GM19467 (cell line): ENCODE measurements around the gene CACHD1.
"Not testable (repeated sequence)": the region's sequence is repeated elsewhere in the genome, so short reads cannot be mapped to it uniquely, and the experiment has no call there.

ENCODE experiments used
- ATAC-seq: cut with Tn5 transposase; IDR thresholded peaks from one replicate; pipeline ENCODE4 v1.9.1; 2021; ENCODE audit warnings: mild to moderate bottlenecking, moderate library complexity; ENCODE audit not compliant: unreplicated experiment

Gene CACHD1

DNA sequence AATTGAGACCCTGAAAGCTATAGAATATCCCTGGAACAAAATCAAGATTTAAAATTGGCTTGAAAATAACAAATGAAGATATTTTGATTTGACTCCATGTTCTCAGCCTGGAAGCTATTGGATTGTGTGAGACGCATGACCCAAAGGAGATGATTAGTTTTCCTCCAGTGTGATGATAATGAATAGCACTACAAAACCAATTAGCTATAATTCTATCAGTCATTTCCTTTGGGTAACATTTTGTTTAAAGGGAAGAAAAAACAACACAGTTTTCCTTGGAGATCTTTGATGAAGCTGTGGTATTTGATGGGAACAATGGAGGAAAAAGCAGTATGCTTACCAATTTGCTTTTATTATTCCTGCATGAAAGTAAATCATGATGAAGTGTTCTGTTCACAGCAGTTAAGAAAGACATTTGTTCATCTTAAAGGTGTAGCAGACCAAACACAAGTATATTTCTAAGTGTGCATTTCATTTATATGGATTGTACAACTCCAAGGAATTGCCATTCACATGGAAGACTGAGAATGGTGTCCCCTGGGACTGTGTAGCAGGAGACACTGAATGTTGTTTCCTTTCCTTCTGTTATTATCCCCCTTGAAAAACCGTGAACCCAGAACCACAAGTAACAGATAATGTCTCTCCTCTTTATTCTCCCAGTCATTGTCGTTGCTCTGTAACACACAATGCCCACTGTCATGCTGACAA lies 111.4 kb downstream of the CACHD1 start:
- ATAC-seq, result no peak

DNA sequence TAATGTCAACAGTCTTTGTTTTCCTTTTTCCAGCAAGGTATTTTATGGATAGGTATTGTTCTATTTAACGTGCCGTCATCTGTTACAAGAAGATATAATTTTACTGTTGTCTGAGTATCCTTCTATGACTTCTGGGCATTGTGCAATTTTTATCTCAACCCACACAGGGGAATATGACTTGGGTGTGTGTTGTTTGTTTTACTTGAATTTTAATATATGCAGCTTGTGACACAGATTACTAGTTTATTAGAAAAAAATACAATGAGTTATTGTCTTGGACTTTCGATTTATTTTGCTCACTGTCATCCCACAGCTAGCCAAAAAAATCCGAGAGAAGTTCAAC lies 111.9 kb downstream of the CACHD1 start:
- no peak for ATAC-seq

DNA sequence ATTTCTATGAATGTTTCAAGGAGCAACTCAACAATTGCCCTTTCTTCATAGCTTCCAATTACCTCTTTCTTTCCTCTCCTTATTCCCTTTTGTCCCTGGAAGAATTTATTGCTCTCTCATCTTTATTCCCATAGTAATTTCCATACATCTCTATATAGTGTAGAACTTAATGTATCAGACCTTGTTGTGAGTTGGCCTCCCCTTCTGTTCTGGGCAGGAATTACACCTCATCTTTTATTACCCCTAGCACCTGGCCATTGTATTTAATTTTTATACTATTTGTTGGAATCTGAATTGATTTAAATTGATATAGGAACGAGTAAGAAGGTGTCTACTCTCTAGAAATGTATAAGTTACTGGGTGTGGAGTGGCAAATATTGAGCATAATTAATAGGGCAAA lies 114.5 kb downstream of the CACHD1 start:
- no peak for ATAC-seq

DNA sequence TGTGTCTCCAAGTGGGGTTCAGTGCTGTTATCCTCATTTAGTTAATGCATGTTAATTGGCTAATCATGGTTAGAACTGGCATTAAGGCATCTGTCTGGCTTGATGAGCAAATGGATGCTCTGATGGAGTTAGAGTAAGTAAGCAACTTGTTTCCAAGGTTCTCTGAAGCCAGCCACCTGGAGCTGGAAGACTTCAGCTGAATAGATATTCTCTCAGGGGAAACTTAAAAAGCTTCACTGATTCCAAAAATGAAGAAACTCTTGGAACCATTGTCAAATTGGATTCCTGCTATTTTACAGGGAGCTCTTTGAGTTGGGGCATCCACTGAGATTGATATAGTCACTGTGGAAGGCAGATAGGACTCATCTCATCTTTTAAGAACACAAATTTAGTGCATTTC lies 118.9 kb downstream of the CACHD1 start:
- ATAC-seq, result no peak

DNA sequence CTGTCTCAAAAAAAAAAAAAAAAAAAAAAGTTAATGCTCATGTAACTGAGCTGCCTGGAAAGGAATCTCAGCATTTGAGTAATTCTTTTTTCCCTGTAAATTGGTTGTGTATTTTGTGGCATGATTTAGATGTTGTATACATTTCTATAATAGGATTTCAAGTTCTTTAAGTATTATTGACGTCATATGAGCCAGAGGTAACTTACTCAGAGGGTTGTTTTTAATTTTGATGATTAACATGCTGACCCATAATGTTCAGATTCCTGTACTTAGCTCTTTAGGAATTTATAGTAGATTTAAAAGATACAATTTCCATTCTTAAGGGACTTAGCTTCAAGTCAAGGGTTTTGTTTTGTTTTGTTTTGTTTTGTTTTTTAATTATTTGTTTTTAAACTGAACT lies 120.4 kb downstream of the CACHD1 start:
- no peak for ATAC-seq

DNA sequence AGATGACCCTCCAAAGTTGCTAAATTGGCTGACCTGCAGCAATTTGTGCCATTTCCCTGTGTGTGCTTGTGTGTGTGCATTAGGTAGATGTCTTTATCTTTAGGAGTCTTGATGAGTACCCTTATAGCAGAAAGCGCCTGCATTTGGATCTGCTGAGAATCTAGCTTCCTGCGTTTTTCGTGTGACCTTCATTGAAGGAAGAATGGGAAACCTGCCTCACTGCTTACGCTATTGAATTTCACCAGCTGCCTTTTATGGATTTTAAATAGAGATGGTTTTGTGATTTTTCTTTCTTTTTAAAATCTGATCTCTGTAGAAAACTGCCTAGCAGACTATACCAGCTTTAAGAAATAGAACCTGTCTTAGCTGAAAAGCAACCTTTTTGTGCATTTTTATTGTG lies 124.5 kb downstream of the CACHD1 start:
- ATAC-seq, result no peak

DNA sequence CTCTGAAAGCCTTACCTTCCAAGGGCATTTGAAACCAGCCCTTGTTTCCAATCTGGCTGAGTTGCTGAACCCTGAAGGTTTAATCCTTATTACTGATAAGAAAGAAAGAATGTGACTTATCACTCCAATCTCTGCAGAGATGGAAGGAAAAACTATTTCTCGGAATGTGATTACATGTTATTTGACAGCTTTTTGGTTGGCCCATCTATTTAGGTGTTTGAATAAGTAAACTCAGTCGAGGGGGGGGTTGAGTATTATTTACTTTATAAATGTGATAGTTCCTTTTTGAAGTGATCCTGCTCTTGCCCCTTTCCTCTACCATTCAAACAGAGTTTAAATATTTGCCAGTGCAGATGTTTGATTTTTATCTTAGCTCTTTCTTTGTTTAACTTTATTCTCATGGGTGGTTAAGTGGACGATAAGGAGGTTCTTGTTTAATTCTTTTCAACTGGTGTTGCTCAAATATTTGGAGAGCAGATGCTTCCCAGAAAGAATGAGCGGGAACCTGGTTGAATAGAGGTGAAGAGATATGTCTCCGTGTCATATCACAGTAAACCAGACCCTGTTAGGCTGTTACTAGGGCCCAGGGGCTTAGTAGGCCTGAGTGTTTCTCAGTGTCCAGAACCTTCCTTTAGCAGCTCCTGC lies 126.1 kb downstream of the CACHD1 start:
- ATAC-seq, result no peak

DNA sequence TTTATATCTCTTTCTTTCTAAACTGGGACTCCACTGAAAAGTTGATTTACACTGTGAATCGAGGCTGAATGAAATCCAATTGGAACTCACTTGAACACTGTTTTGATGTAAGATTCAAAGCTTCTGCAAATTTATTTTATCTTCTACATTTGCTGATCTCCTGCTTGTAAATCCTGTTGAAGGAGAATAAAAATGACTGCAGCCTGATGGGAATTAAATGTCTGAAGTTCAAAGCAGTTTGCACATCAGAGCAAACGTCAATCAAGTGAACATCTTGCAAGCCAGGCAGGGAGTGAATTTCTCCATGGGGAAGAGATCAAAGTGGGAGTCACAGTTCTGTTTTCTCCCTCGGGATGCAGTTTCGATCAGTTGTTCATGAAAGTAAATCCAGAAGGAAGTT lies 127.2 kb downstream of the CACHD1 start:
- ATAC-seq, result no peak

DNA sequence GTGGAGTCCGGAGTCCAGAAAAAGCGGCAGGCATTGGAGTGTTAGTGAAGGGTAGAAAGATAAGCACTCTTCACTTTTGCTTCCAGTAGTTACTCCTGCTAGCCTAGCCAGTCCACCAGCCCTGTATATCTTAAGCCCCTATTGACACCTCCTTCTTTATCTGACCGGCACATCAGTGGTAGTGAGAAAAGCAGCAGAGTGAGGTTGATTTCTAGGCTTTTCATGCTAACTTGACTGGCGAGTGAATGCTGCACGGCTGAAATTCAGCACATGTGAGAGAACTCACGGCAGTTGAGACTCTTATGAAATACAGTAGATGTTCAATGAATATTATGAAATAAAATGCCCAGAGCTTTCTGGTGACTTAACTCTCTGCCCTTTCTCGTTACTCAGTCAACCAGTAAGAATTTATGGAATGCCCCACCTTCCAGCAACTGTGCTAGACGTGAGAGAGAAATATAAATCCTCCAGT lies 128.2 kb downstream of the CACHD1 start:
- ATAC-seq, result no peak

DNA sequence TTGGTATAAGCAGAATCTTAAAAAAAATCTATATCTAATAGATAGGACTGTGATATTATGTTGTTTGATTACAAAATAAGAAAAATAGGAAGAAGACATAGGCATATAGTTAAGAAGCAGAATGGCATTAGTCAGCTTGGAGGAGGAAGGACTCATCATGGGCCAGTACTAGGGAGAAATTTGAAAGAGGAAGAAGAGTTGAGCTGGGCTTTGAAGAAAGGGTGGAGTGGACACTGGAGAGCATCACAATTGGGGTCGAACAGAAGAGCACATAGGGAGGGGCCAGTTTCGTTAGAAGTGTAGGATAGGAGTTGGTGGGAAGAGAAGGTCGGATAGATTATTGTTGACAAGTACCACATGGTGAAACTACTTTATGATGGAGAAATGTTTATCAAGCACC lies 129.3 kb downstream of the CACHD1 start:
- ATAC-seq, result no peak

DNA sequence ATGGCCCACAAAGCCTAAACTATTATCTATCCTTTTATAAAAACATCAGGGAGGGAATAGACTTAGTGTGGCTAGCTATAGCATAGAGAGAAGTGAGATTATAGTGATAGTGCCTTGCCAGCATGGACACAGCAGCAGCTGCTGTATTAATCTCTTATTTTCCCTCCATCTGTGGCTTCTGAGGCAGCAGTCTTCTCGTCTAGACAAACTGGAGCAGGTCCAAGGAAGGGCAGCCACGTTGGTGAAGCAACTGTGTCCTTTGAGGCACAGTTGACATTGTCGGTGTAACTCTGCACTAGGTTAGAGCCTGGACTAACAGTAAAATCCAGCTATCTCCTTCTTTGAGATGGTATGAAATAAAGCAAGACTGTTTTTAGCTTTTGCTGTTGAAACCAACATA lies 131.3 kb downstream of the CACHD1 start:
- no peak for ATAC-seq

DNA sequence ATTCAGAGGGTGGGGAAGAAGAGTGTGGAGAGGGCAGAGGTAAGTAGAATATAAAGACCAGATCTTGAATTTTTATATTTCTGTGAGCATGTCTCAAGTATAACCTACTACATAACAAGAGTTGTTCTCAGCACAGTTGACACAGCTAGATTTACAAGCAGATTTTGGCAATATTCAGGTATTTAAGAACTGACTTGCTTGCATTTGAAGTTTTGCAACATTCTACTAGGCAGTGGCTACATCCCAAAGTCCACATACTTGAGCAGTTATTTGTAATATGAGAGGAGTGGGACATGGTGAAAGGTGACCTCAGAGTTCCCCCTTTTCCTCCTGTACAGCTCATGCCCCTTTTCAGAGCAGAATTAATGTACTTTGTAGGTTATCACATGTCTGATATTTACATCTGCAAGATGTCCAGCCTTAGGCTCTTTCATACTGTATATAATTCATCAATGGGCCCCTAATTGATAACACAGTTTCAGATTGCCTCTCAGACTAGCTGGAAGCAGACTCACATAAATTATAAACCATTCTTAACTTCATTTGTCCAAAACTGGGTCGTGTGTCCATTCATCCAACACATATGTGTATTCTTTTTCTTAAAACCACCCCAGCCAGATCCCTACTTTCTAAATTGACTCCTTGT lies 138.2 kb downstream of the CACHD1 start:
- no peak for ATAC-seq

DNA sequence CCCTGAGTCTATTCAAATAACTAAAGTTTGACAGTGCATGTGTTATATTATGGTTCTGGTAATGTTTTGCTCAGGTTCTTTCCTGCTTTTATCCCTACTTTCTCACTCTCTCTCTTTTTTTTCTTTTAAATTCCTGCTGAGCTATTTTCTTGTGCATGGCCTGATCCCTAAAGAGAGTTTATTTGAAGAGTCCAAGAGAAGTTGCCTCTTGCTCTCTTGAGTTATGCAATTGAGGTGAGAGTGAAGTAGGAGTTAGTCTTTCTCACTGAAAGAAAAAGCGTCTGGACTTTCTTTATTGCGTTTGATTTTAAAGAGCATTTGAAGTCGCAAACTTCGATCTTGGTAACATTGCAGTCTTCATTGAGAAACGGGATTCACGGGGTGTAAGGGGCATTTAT lies 138.7 kb downstream of the CACHD1 start:
- ATAC-seq, result no peak

DNA sequence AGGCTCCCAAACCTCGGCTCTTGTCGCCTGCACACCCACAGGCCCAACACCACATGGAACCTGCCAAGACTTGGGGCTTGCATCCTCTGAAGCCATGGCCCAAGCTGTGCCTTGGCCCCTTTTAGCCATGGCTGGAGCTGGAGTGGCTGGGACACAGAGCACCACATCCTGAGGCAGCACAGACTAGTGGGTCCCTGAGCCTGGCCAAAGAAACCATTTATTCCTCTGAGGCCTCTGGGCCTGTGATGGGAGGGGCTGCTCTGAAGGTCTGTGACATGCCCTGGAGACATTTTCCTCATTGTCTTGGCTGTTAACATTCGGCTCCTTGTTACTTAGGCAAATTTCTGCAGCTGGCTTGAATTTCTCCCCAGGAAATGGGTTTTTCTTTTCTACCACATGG lies 141.0 kb downstream of the CACHD1 start:
- not testable (repeated sequence) for ATAC-seq

DNA sequence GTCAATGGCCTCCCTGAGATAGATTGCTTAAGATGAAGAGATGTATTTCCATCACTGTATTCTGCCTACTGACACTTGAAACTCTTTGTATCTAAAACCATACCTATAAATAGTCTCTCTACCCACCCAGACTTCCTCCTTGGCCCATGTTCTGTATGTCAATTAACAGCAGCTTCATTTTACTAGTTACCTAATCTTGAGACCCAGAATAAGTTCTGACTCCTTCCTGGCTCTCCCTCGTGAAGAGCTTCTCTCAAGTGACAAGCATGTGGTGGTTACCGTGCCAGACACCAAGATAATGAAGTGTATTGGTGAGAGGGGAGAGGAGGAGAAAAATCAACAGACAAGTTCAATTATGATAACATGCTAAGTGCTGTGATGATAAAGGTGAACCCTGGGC lies 146.1 kb downstream of the CACHD1 start:
- ATAC-seq, result no peak

DNA sequence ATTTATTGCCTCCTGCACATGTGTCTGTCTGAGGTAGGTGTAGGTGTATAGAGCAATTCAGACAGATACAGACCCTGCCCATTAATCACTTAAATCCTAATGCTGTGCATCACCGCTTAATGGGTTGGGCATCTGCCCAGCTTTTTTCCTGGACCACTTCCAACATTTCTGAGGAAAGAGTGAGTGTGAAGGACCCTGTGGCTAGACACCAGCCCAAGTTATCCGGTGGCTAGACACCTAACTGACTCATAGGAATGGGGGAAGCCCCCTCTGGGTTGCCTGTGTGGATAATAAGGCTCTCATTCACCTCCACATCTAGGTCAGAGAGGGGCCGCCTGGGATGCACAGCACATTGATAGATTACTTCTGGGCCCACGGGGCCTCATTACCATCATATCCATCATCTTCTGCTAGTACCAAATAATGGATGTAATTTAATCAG lies 153.8 kb downstream of the CACHD1 start:
- no peak for ATAC-seq

DNA sequence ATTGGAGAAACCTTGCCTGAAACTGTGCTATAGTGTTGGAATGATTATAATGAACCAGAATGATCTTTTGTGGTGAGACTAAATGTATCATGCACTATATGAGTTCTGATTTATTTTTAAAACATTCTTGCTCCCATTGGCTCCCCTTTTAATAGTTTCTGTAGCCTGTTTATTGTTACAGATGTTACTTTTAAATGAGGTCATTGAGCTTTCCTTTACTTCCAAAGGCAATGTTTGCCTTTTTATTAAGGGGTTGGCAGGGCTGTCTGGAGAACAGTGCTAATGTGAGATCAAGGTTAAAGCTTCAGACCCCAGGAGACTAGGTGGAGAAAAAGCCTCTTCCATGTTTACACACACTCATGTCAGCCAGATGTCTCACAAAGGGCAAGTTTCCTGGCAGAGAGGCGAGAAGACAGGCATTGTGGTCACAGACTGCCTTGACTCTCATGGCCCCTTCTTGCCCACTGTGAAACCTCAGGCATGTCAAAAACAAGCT lies 154.3 kb downstream of the CACHD1 start:
- ATAC-seq, result no peak

DNA sequence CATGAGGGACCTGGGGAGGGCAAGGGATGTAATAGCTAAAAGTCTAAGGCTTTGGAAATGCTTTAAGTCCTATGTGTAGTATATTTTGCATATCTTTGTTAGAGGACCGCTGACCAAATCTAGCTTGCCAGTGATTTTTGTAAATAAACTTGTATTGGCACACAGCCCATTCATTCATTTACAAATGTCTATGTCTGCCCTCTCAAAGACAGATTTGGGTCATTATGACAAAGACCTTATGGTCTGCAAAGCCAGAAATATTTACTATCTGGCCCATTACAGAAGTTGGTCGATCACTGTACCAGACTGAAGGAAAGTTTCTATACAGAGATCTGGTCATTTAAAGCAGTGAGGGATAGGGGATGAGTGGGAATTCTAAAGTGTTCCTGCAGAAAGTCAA lies 154.9 kb downstream of the CACHD1 start:
- no peak for ATAC-seq

DNA sequence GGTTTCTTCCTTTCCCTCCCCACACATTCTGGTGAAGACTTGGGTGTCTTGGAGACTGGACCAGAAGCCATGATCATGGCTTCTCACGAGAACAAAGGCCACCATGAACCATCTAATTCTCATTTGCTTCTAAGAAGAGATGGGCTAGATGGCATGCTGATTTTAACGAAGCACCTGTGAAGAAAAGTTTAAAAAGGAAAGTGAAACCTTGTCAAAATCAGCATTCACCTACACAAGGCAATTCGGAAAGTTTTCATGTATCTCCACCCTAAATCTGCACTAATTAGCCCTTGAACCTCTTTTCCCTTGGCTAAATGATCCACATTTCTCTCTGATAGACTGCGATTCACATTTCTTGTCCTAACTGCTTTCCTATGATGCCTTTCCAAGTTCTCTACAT lies 160.7 kb downstream of the CACHD1 start:
- no peak for ATAC-seq

DNA sequence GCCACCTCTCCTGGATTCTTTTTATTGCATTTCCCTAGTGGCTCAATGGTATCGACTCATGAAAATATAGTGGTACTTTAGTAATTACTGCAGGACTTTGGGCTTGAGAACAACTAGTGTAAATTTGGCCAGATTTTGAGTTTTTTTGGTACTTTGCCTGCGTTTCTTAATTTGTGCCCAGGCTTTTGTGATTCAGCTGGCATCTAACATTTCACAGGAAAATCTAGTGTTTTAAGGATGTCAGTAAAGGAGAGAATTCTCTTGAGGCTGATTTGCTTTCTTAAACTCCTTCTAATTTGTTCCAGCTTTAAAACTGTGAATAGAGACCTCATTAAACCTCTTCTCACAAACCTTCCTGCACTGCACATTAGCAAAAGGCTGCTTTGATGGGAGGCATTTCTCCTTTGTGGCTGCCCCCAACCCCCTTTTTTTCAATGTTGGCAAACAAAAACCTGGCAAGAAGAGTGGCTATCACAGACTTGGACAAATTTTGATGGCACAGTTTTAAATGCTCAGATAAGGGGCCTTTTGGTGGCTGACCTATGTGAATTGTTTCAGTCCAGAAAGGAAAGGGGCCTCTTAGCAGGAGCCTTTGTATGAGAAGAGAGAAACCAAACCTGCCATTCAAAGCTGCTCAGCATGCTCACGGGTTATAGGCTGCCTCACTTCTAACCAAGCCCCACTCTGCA lies 161.6 kb downstream of the CACHD1 start:
- ATAC-seq, result no peak

DNA sequence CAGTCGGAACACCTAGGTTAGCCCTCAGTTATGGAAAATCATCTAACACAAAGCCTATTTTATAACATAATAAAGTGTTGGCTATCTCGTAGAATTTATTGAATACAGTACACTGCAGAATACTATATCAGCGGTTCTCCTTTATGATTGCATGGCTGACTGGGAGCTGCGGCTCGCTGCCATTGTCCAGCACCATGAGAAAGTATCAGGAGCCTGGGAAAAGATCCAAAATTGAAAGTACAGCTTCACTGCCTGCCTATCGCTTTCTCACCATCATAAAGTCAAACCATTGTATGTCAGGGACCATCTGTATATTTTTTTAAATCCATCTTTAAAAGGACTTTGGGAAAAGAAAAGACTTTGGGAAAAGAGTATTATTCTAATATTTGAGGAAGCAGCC lies 163.0 kb downstream of the CACHD1 start:
- ATAC-seq, result no peak

DNA sequence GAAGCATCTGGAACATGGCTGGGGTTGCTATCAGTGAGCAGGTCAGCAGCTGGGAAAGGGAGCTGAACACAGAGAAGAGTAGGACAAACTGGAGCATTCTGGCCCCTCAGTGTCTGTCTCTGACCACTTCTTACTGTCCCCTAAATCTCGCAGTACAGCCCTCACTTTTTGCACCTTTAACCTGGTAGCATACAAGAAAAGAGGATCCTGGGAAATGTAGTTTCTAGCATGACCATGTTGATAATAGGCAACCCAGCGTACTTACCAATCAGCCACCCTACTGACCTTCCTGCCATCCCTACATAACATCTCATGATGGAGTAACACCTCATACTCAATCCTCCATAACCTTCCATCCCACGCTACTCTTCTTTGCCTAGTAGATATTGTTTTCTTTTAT lies 175.8 kb downstream of the CACHD1 start:
- no peak for ATAC-seq
